Naive B cell (primary cell): Measurements from ENCODE around the gene ARHGEF28. TPM values are rescaled to one million over a fixed set of nuclear protein-coding genes. Genes with fewer than 3 reads are reported as not detected.

ENCODE experiments used
- ATAC-seq, 2 donors: fragments of 150-1000 bp; cut with Tn5 transposase; 2 replicates each; pipeline ENCODE4 v1.10.0; 2021; ENCODE audit warnings: low read depth in 2 of 2, mild to moderate bottlenecking in 2 of 2, moderate library complexity in 2 of 2
- DNase-seq: peaks from one replicate; pipeline ENCODE4 v3.0.0; 2022
- H3K27ac Mint-ChIP-seq, 6 donors: one replicate each; pipeline ENCODE4 v1.8.0; 2020 to 2022; ENCODE audit warnings: mild to moderate bottlenecking in 6 of 6, mixed read lengths in 6 of 6, moderate library complexity in 5 of 6, inconsistent platforms in 2 of 6
- H3K27me3 Mint-ChIP-seq, 3 donors: one replicate each; pipeline ENCODE4 v1.8.0; 2021 to 2022; ENCODE audit warnings: mixed read lengths in 3 of 3, mild to moderate bottlenecking in 1 of 3
- H3K36me3 Mint-ChIP-seq, 2 donors: one replicate each; pipeline ENCODE4 v1.8.0; 2020 to 2022; ENCODE audit warnings: mixed read lengths in 2 of 2, inconsistent platforms in 1 of 2, mild to moderate bottlenecking in 1 of 2
- H3K4me1 Mint-ChIP-seq, 3 donors: one replicate each; pipeline ENCODE4 v1.8.0; 2020 to 2022; ENCODE audit warnings: mixed read lengths in 3 of 3, inconsistent platforms in 1 of 3, mild to moderate bottlenecking in 1 of 3, moderate library complexity in 1 of 3
- H3K4me3 Mint-ChIP-seq, 8 donors: one replicate each; pipeline ENCODE4 v1.8.0; 2020 to 2022; ENCODE audit warnings: mild to moderate bottlenecking in 8 of 8, mixed read lengths in 8 of 8, moderate library complexity in 8 of 8, inconsistent platforms in 2 of 8
- H3K9me3 Mint-ChIP-seq, 7 donors: one replicate each; pipeline ENCODE4 v1.8.0; 2020 to 2022; ENCODE audit warnings: mixed read lengths in 7 of 7, mild to moderate bottlenecking in 5 of 7, inconsistent platforms in 2 of 7, moderate library complexity in 1 of 7
- polyA plus RNA-seq, 6 donors: library from polyadenylated mRNA; unstranded; fragments of 300-500 nt; fragmentation: Illumina TruSeq; gene quantifications; one replicate each; pipeline ENCODE4 v1.2.3, GENCODE V29; 2021; ENCODE audit warnings: low read depth in 6 of 6

The ARHGEF28 gene
- polyA plus RNA-seq, 6 donors from 2014 or later: not detected

- Mint-ChIP-seq H3K4me3 (peak overlapping the region in 1 of 8 donors; percentile 11), H3K4me1 (peaks cover 0 to 9% (median 0%) of the 10 kb centered on the region in 3 donors), H3K36me3 (no peaks in the 10 kb centered on the region), H3K27me3 (peaks cover 8 to 19% (median 16%) of the 10 kb centered on the region in 3 donors), H3K9me3 (peaks cover 0 to 2% (median 0%) of the 10 kb centered on the region in 7 donors), H3K27ac (no peak overlapping the region)
- DNase-seq (no peak), ATAC-seq (peak in 1 of 2 donors; percentile 35)
Measured at GRCh38 chr5:73960023-73960422, 334.0 kb downstream of the ARHGEF28 start.

GRCh38 chr5:73960426-73960825 is 334.4 kb downstream of the ARHGEF28 start:
- H3K9me3 Mint-ChIP-seq: peaks cover 0 to 2% (median 0%) of the 10 kb centered on the region in 7 donors
- ATAC-seq: no peak

GRCh38 chr5:73962801-73963425 is 336.9 kb downstream of the ARHGEF28 start:
- DNase-seq (no peak), ATAC-seq (no peak)
- Mint-ChIP-seq H3K36me3 (no peaks in the 10 kb centered on the region), H3K27me3 (peaks cover 4 to 15% (median 12%) of the 10 kb centered on the region in 3 donors), H3K4me1 (peaks cover 0 to 9% (median 0%) of the 10 kb centered on the region in 3 donors), H3K4me3 (no peak overlapping the region), H3K9me3 (peaks cover 0 to 2% (median 0%) of the 10 kb centered on the region in 7 donors), H3K27ac (peak overlapping the region in 1 of 6 donors; percentile 60)

More at GRCh38 chr5:73960426-73960825, 334.4 kb downstream of the ARHGEF28 start:
- H3K36me3 Mint-ChIP-seq: no peaks in the 10 kb centered on the region
- H3K4me3 Mint-ChIP-seq: no peak overlapping the region
- no peak overlapping the region for H3K27ac Mint-ChIP-seq
- DNase-seq: no peak
- H3K4me1 Mint-ChIP-seq: peaks cover 0 to 9% (median 0%) of the 10 kb centered on the region in 3 donors
- H3K27me3 Mint-ChIP-seq: peaks cover 8 to 19% (median 16%) of the 10 kb centered on the region in 3 donors

- Mint-ChIP-seq H3K27me3 (peaks cover 4 to 20% (median 19%) of the 10 kb centered on the region in 3 donors), H3K9me3 (peaks cover 0 to 2% (median 0%) of the 10 kb centered on the region in 7 donors), H3K27ac (no peak overlapping the region), H3K36me3 (no peaks in the 10 kb centered on the region), H3K4me3 (no peak overlapping the region), H3K4me1 (peaks cover 0 to 7% (median 0%) of the 10 kb centered on the region in 3 donors)
- DNase-seq: no peak
- no peak for ATAC-seq
Measured at GRCh38 chr5:73964352-73964865, 338.4 kb downstream of the ARHGEF28 start.

- no peaks in the 10 kb centered on the region for H3K36me3 Mint-ChIP-seq
- H3K4me3 Mint-ChIP-seq: no peak overlapping the region
- no peaks in the 10 kb centered on the region for H3K4me1 Mint-ChIP-seq
- peaks cover 3 to 35% (median 24%) of the 10 kb centered on the region in 3 donors for H3K27me3 Mint-ChIP-seq
- H3K27ac Mint-ChIP-seq: no peak overlapping the region
- DNase-seq (no peak), ATAC-seq (no peak)
- H3K9me3 Mint-ChIP-seq: peaks cover 0 to 2% (median 0%) of the 10 kb centered on the region in 7 donors
Measured at GRCh38 chr5:73966451-73966850, 340.5 kb downstream of the ARHGEF28 start.

GRCh38 chr5:73967347-73967746 is 341.4 kb downstream of the ARHGEF28 start:
- DNase-seq (no peak), ATAC-seq (no peak)
- Mint-ChIP-seq H3K4me1 (no peaks in the 10 kb centered on the region), H3K27ac (no peak overlapping the region), H3K4me3 (no peak overlapping the region), H3K9me3 (peaks cover 0 to 2% (median 0%) of the 10 kb centered on the region in 7 donors), H3K36me3 (no peaks in the 10 kb centered on the region), H3K27me3 (peaks cover 4 to 30% (median 24%) of the 10 kb centered on the region in 3 donors)

GRCh38 chr5:73968246-73968645 is 342.2 kb downstream of the ARHGEF28 start:
- Mint-ChIP-seq H3K27me3 (peaks cover 4 to 28% (median 24%) of the 10 kb centered on the region in 3 donors), H3K4me3 (no peak overlapping the region), H3K36me3 (no peaks in the 10 kb centered on the region), H3K9me3 (peaks cover 0 to 6% (median 2%) of the 10 kb centered on the region in 7 donors), H3K4me1 (no peaks in the 10 kb centered on the region), H3K27ac (no peak overlapping the region)
- ATAC-seq: no peak
- DNase-seq: no peak

GRCh38 chr5:73968729-73969128 is 342.7 kb downstream of the ARHGEF28 start:
- H3K9me3 Mint-ChIP-seq: peaks cover 0 to 7% (median 2%) of the 10 kb centered on the region in 7 donors
- ATAC-seq: no peak
- H3K4me3 Mint-ChIP-seq: no peak overlapping the region
- no peaks in the 10 kb centered on the region for H3K4me1 Mint-ChIP-seq
- DNase-seq: no peak
- H3K36me3 Mint-ChIP-seq: no peaks in the 10 kb centered on the region
- H3K27me3 Mint-ChIP-seq: peaks cover 4 to 28% (median 24%) of the 10 kb centered on the region in 3 donors
- no peak overlapping the region for H3K27ac Mint-ChIP-seq

GRCh38 chr5:73969195-73970036 is 343.4 kb downstream of the ARHGEF28 start:
- H3K4me1 Mint-ChIP-seq: no peaks in the 10 kb centered on the region
- no peak for DNase-seq
- ATAC-seq: no peak
- no peak overlapping the region for H3K4me3 Mint-ChIP-seq
- H3K27ac Mint-ChIP-seq: no peak overlapping the region
- peaks cover 4 to 28% (median 19%) of the 10 kb centered on the region in 3 donors for H3K27me3 Mint-ChIP-seq
- H3K36me3 Mint-ChIP-seq: no peaks in the 10 kb centered on the region
- H3K9me3 Mint-ChIP-seq: peaks cover 0 to 7% (median 2%) of the 10 kb centered on the region in 7 donors

GRCh38 chr5:73971326-73971725 is 345.3 kb downstream of the ARHGEF28 start:
- Mint-ChIP-seq H3K4me3 (no peak overlapping the region), H3K27me3 (peaks cover 4 to 31% (median 19%) of the 10 kb centered on the region in 3 donors), H3K9me3 (peaks cover 0 to 7% (median 2%) of the 10 kb centered on the region in 7 donors), H3K27ac (no peak overlapping the region), H3K4me1 (no peaks in the 10 kb centered on the region), H3K36me3 (no peaks in the 10 kb centered on the region)
- DNase-seq: no peak
- no peak for ATAC-seq

- Mint-ChIP-seq H3K4me1 (no peaks in the 10 kb centered on the region), H3K27ac (no peak overlapping the region), H3K36me3 (no peaks in the 10 kb centered on the region), H3K4me3 (no peak overlapping the region), H3K27me3 (peaks cover 4 to 35% (median 14%) of the 10 kb centered on the region in 3 donors), H3K9me3 (peaks cover 0 to 7% (median 2%) of the 10 kb centered on the region in 7 donors)
- ATAC-seq (no peak), DNase-seq (no peak)
Measured at GRCh38 chr5:73973135-73973534, 347.1 kb downstream of the ARHGEF28 start.

- ATAC-seq (no peak), DNase-seq (no peak)
- Mint-ChIP-seq H3K4me1 (no peaks in the 10 kb centered on the region), H3K4me3 (no peak overlapping the region), H3K27me3 (peaks cover 4 to 26% (median 6%) of the 10 kb centered on the region in 3 donors), H3K27ac (no peak overlapping the region), H3K36me3 (no peaks in the 10 kb centered on the region), H3K9me3 (peaks cover 0 to 7% (median 2%) of the 10 kb centered on the region in 7 donors)
Measured at GRCh38 chr5:73974871-73975360, 348.9 kb downstream of the ARHGEF28 start.

GRCh38 chr5:73975845-73976244 is 349.8 kb downstream of the ARHGEF28 start:
- H3K27me3 Mint-ChIP-seq: peaks cover under 1 to 16% (median 4%) of the 10 kb centered on the region in 3 donors
- no peak overlapping the region for H3K4me3 Mint-ChIP-seq
- H3K9me3 Mint-ChIP-seq: peaks cover 0 to 7% (median 3%) of the 10 kb centered on the region in 7 donors
- H3K36me3 Mint-ChIP-seq: no peaks in the 10 kb centered on the region
- DNase-seq (no peak), ATAC-seq (no peak)
- no peaks in the 10 kb centered on the region for H3K4me1 Mint-ChIP-seq
- H3K27ac Mint-ChIP-seq: no peak overlapping the region
